Measurements from ENCODE around the gene MRPS25. TPM values are rescaled to one million over a fixed set of nuclear protein-coding genes. Genes with fewer than 3 reads are reported as not detected.

MRPS25 gene
- total RNA-seq, 1 experiment from 2014 or later: 45.2 TPM

GRCh38 chr3:15063656-15064286, 1.3 kb downstream of the MRPS25 start:
- Histone ChIP-seq H3K36me3 (ENCODE audit: control insufficient read depth, insufficient read depth, low read length) (peaks cover 1% of the 10 kb centered on the region), H3K27ac (ENCODE audit: low read length) (peak overlapping the region; percentile 73), H3K4me1 (ENCODE audit: control insufficient read depth, insufficient read depth, low read length) (peaks cover 10% of the 10 kb centered on the region), H3K4me3 (ENCODE audit: low read depth in 2 of 2, low read length in 2 of 2) (peak overlapping the region; percentile 77 to 86), H3K27me3 (ENCODE audit: control insufficient read depth, insufficient read depth, low read length) (no peaks in the 10 kb centered on the region), H3K9me3 (ENCODE audit: control insufficient read depth, insufficient read depth, low read depth, low read length) (no peaks in the 10 kb centered on the region)
- TF ChIP-seq TCF7L2 (IDR thresholded peaks at IDR 0.05; ENCODE audit: low read depth, low read length): no peak
- TF ChIP-seq CTCF (IDR thresholded peaks at IDR 0.05): no peak
- no peak for TF ChIP-seq POLR2AphosphoS5 (IDR thresholded peaks at IDR 0.05; ENCODE audit: low read depth, low read length)
- no peak for TF ChIP-seq REST (IDR thresholded peaks at IDR 0.05; ENCODE audit: insufficient read depth in 1 of 2, low read depth in 2 of 2, low read length in 1 of 2)
- TF ChIP-seq SIN3A (IDR thresholded peaks at IDR 0.05; ENCODE audit: borderline replicate concordance, insufficient read depth, low read depth, low read length): no peak
- in situ Hi-C loops (cut with HindIII; ENCODE audit: low pct_unique_long_range_greater_than_20kb, low sequenced_read_pairs) (no loop called here), intact Hi-C loops (cut with micrococcal nuclease; ENCODE audit: unreplicated experiment) (no loop called here)
- CTCF ChIA-PET: no interaction called here
- POLR2A ChIA-PET: no interaction called here
- ATAC-seq: no peak; the same call in 1 of the 2 replicates
- no TSS peak for BruUV-seq (replicated peaks)
- no peak for DNase-seq (ENCODE audit: low read depth, low spot score)

- DNase-seq (ENCODE audit: low read depth, low spot score) (no peak), ATAC-seq (no peak)
- TF ChIP-seq POLR2AphosphoS5 (IDR thresholded peaks at IDR 0.05; ENCODE audit: low read depth, low read length) (no peak), SIN3A (IDR thresholded peaks at IDR 0.05; ENCODE audit: borderline replicate concordance, insufficient read depth, low read depth, low read length) (no peak), REST (IDR thresholded peaks at IDR 0.05; ENCODE audit: insufficient read depth in 1 of 2, low read depth in 2 of 2, low read length in 1 of 2) (no peak), CTCF (IDR thresholded peaks at IDR 0.05) (no peak), TCF7L2 (IDR thresholded peaks at IDR 0.05; ENCODE audit: low read depth, low read length) (no peak)
- ChIA-PET POLR2A (no interaction called here), CTCF (no interaction called here)
- peaks cover 5% of the 10 kb centered on the region for H3K36me3 ChIP-seq (ENCODE audit: control insufficient read depth, insufficient read depth, low read length)
- no peaks in the 10 kb centered on the region for H3K27me3 ChIP-seq (ENCODE audit: control insufficient read depth, insufficient read depth, low read length)
- no peak overlapping the region for H3K27ac ChIP-seq (ENCODE audit: low read length)
- in situ Hi-C loops (cut with HindIII; ENCODE audit: low pct_unique_long_range_greater_than_20kb, low sequenced_read_pairs) (no loop called here), intact Hi-C loops (cut with micrococcal nuclease; ENCODE audit: unreplicated experiment) (no loop called here)
- no peaks in the 10 kb centered on the region for H3K9me3 ChIP-seq (ENCODE audit: control insufficient read depth, insufficient read depth, low read depth, low read length)
- peak overlapping the region; percentile 8 to 86; a peak in 3 of 4 replicates for H3K4me3 ChIP-seq (ENCODE audit: low read depth in 2 of 2, low read length in 2 of 2)
- peaks cover 10% of the 10 kb centered on the region for H3K4me1 ChIP-seq (ENCODE audit: control insufficient read depth, insufficient read depth, low read length)
- BruUV-seq (replicated peaks): no TSS peak
Measured at GRCh38 chr3:15063238-15063637, 1.9 kb downstream of the MRPS25 start.
